GM23338 (cell line): ENCODE measurements around the gene IL4I1. TPM values are rescaled to one million over a fixed set of nuclear protein-coding genes. Genes with fewer than 3 reads are reported as not detected.

Experiments used
- ATAC-seq: fragments of 200-7000 bp; cut with Tn5 transposase; 3 replicates; pipeline ENCODE4 v1.9.1; 2020
- DNase-seq: peaks from one replicate; pipeline ENCODE4 v3.0.0-alpha.2; 2015; ENCODE audit warnings: low spot score
- H2AFZ ChIP-seq: fragments of 200-600 bp; sonication (generic); 2 replicates; pipeline ENCODE4 v1.8.0; 2016; ENCODE audit warnings: antibody characterized with exemption, mild to moderate bottlenecking, moderate library complexity
- H3F3A ChIP-seq: fragments of 200-600 bp; sonication (generic); replicated peaks from 2 replicates; pipeline ENCODE4 v1.8.0; 2017; ENCODE audit warnings: antibody characterized with exemption, mixed run types, low read depth
- H3K27ac ChIP-seq: fragments of 200-600 bp; sonication (generic); 2 replicates; pipeline ENCODE4 v1.6.1; 2016; ENCODE audit warnings: low read depth
- H3K27me3 ChIP-seq: fragments of 200-600 bp; sonication (generic); 2 replicates; pipeline ENCODE4 v1.8.0; 2016; ENCODE audit warnings: mild to moderate bottlenecking, mixed run types, moderate library complexity; ENCODE audit not compliant: insufficient read depth
- H3K36me3 ChIP-seq: fragments of 200-600 bp; sonication (generic); 2 replicates; pipeline ENCODE4 v1.8.0; 2016; ENCODE audit warnings: mild to moderate bottlenecking; ENCODE audit not compliant: insufficient read depth
- H3K4me1 ChIP-seq: fragments of 200-600 bp; sonication (generic); 2 replicates; pipeline ENCODE4 v1.8.0; 2016; ENCODE audit warnings: mild to moderate bottlenecking, moderate library complexity; ENCODE audit not compliant: insufficient read depth
- H3K4me2 ChIP-seq: fragments of 200-600 bp; sonication (generic); 2 replicates; pipeline ENCODE4 v1.7.1; 2017; ENCODE audit warnings: mixed run types
- H3K4me3 ChIP-seq: fragments of 200-600 bp; sonication (generic); 2 replicates; pipeline ENCODE4 v1.6.1; 2016; ENCODE audit warnings: mixed run types
- H3K79me2 ChIP-seq: fragments of 200-600 bp; sonication (generic); replicated peaks from 2 replicates; pipeline ENCODE4 v1.8.0; 2017; ENCODE audit warnings: mild to moderate bottlenecking; ENCODE audit not compliant: insufficient read depth
- H3K9me2 ChIP-seq: fragments of 200-600 bp; sonication (generic); 2 replicates; pipeline ENCODE4 v1.8.0; 2017; ENCODE audit not compliant: insufficient read depth
- H4K20me1 ChIP-seq: fragments of 200-600 bp; sonication (generic); replicated peaks from 2 replicates; pipeline ENCODE4 v1.8.0; 2017; ENCODE audit warnings: mild to moderate bottlenecking; ENCODE audit not compliant: insufficient read depth
- H3K27ac Mint-ChIP-seq: 2 replicates; pipeline ENCODE4 v1.8.0; 2020; ENCODE audit warnings: inconsistent platforms, mild to moderate bottlenecking, moderate library complexity, mixed read lengths
- H3K27me3 Mint-ChIP-seq: 3 replicates; pipeline ENCODE4 v1.8.0; 2022; ENCODE audit warnings: low read depth, mild to moderate bottlenecking, moderate library complexity, mixed read lengths, inconsistent platforms; ENCODE audit not compliant: insufficient read depth, poor library complexity
- H3K36me3 Mint-ChIP-seq: 3 replicates; pipeline ENCODE4 v1.8.0; 2021; ENCODE audit warnings: low read depth, mild to moderate bottlenecking, inconsistent platforms, moderate library complexity, mixed read lengths
- H3K4me1 Mint-ChIP-seq: 3 replicates; pipeline ENCODE4 v1.8.0; 2020; ENCODE audit warnings: mild to moderate bottlenecking, inconsistent platforms, mixed read lengths
- H3K4me3 Mint-ChIP-seq: 3 replicates; pipeline ENCODE4 v1.8.0; 2021; ENCODE audit warnings: moderate library complexity, mild to moderate bottlenecking, inconsistent platforms, mixed read lengths
- H3K9me3 Mint-ChIP-seq: 3 replicates; pipeline ENCODE4 v1.8.0; 2020; ENCODE audit warnings: moderate library complexity, mild to moderate bottlenecking, inconsistent platforms, mixed read lengths
- CREB1 ChIP-seq: fragments of 250-450 bp; sonication (Bioruptor Pico); IDR thresholded peaks from 2 replicates; pipeline ENCODE4 v1.5.0; 2020; ENCODE audit warnings: low read depth, mild to moderate bottlenecking, moderate library complexity
- CTCF ChIP-seq, 2 experiments: fragments of 200-600 bp in 1 of 2; sonication (generic) in 1 of 2; conservative IDR thresholded peaks; 2 replicates each; pipeline versions ENCODE4 v1.5.1 to v1.6.1; 2016 to 2017; ENCODE audit warnings: antibody characterized with exemption in 2 of 2, low read depth in 2 of 2, mild to moderate bottlenecking in 2 of 2, moderate library complexity in 1 of 2
- ETS1 ChIP-seq: IDR thresholded peaks from 2 replicates; pipeline ENCODE4 v1.6.1; 2016; ENCODE audit warnings: antibody characterized with exemption
- EZH2 ChIP-seq: fragments of 200-600 bp; sonication (generic); IDR thresholded peaks from one replicate; pipeline ENCODE4 v1.8.0; 2017; ENCODE audit warnings: antibody characterized with exemption, mild to moderate bottlenecking, low read depth; ENCODE audit not compliant: unreplicated experiment
- EZH2phosphoT487 ChIP-seq: fragments of 200-600 bp; sonication (generic); IDR thresholded peaks from one replicate; pipeline ENCODE4 v1.8.1; 2018; ENCODE audit warnings: antibody characterized with exemption; ENCODE audit not compliant: unreplicated experiment
- JUNB ChIP-seq: IDR thresholded peaks from one replicate; pipeline ENCODE4 v1.6.1; 2016; ENCODE audit warnings: antibody characterized with exemption; ENCODE audit not compliant: unreplicated experiment
- NANOG ChIP-seq: IDR thresholded peaks from 2 replicates; pipeline ENCODE4 v1.6.1; 2016; ENCODE audit warnings: antibody characterized with exemption, borderline replicate concordance
- POLR2AphosphoS5 ChIP-seq: IDR thresholded peaks from 2 replicates; pipeline ENCODE4 v1.6.1; 2016; ENCODE audit warnings: antibody characterized with exemption, low read depth
- REST ChIP-seq: IDR thresholded peaks from one replicate; pipeline ENCODE4 v1.6.1; 2018; ENCODE audit warnings: antibody characterized with exemption; ENCODE audit not compliant: unreplicated experiment
- STAT1 ChIP-seq: IDR thresholded peaks from one replicate; pipeline ENCODE4 v1.6.1; 2016; ENCODE audit warnings: antibody characterized with exemption; ENCODE audit not compliant: unreplicated experiment
- ZNF114 ChIP-seq: fragments of 250-450 bp; sonication (Bioruptor Pico); IDR thresholded peaks from 2 replicates; pipeline ENCODE4 v1.5.0; 2020; ENCODE audit warnings: mild to moderate bottlenecking, moderate library complexity
- ZNF331 ChIP-seq: fragments of 250-450 bp; sonication (Bioruptor Pico); IDR thresholded peaks from 2 replicates; pipeline ENCODE4 v1.5.0; 2020; ENCODE audit warnings: low read depth, mild to moderate bottlenecking, moderate library complexity
- ZNF462 ChIP-seq: fragments of 250-450 bp; sonication (Bioruptor Pico); IDR thresholded peaks from 2 replicates; pipeline ENCODE4 v1.5.0; 2020; ENCODE audit warnings: mild to moderate bottlenecking, moderate library complexity
- polyA plus RNA-seq: library from polyadenylated mRNA; unstranded; fragments of >200 nt; fragmentation: Nextera tagmentation; extraction: Ambion mirVana; gene quantifications from 2 replicates; pipeline ENCODE4 v1.2.1, GENCODE V29; 2016
- total RNA-seq: library from RNA; depleted of rRNA; stranded (reverse); fragments of >200 nt; shearing (Covaris generic); gene quantifications from 2 replicates; pipeline ENCODE4 v1.2.3, GENCODE V29; 2014

The IL4I1 gene
- total and polyA plus RNA-seq, 2 experiments from 2014 or later = 0.60 to 0.69 TPM

GRCh38 chr19:49894011-49894664 lies 2.5 kb downstream of the IL4I1 start:
- Mint-ChIP-seq H3K9me3 (no peaks in the 10 kb centered on the region; the same call in none of the 3 replicates), H3K36me3 (peaks cover 8% of the 10 kb centered on the region), H3K4me3 (no peak overlapping the region), H3K27me3 (peaks cover 26% of the 10 kb centered on the region), H3K27ac (no peak overlapping the region), H3K4me1 (peaks cover 17% of the 10 kb centered on the region)
- no peak overlapping the region for H2AFZ ChIP-seq
- ATAC-seq = no peak
- H3K4me3 ChIP-seq = no peak overlapping the region
- H3K4me1 ChIP-seq = peaks cover 9% of the 10 kb centered on the region; the same call in 1 of the 2 replicates
- no peak for TF ChIP-seq ZNF114
- no peak for TF ChIP-seq EZH2phosphoT487
- TF ChIP-seq STAT1 = no peak
- no peak for TF ChIP-seq CTCF (conservative IDR thresholded peaks at IDR 0.05; ENCODE audit: low read depth in 2 of 2)
- no peak for TF ChIP-seq NANOG
- TF ChIP-seq ZNF462 (CRISPR knock-in tag) = no peak
- TF ChIP-seq POLR2AphosphoS5 = no peak
- TF ChIP-seq REST = no peak
- TF ChIP-seq JUNB = no peak
- no peak for TF ChIP-seq ZNF331 (CRISPR knock-in tag)
- TF ChIP-seq ETS1 = no peak
- no peak for TF ChIP-seq EZH2
- TF ChIP-seq CREB1 (CRISPR knock-in tag) = no peak
- H3K4me2 ChIP-seq = no peak overlapping the region
- no peak overlapping the region for H3K27ac ChIP-seq
- 0 out of 2 replicates have a peak, but pooled peaks cover 3% of the 10 kb centered on the region for H3K27me3 ChIP-seq
- H3K79me2 ChIP-seq = no peaks in the 10 kb centered on the region
- peaks cover 16% of the 10 kb centered on the region; the same call in 1 of the 2 replicates for H3F3A ChIP-seq
- H4K20me1 ChIP-seq = no peaks in the 10 kb centered on the region
- no peaks in the 10 kb centered on the region for H3K36me3 ChIP-seq
- no peaks in the 10 kb centered on the region for H3K9me2 ChIP-seq
- DNase-seq = no peak
